ENCODE data around the gene ALOX5. TPM values are rescaled to one million over a fixed set of nuclear protein-coding genes. Genes with fewer than 3 reads are reported as not detected.

Gene ALOX5
- total and polyA plus RNA-seq, 2 of the 4 experiments (the other 2 are of a cell fraction): not detected

DNA sequence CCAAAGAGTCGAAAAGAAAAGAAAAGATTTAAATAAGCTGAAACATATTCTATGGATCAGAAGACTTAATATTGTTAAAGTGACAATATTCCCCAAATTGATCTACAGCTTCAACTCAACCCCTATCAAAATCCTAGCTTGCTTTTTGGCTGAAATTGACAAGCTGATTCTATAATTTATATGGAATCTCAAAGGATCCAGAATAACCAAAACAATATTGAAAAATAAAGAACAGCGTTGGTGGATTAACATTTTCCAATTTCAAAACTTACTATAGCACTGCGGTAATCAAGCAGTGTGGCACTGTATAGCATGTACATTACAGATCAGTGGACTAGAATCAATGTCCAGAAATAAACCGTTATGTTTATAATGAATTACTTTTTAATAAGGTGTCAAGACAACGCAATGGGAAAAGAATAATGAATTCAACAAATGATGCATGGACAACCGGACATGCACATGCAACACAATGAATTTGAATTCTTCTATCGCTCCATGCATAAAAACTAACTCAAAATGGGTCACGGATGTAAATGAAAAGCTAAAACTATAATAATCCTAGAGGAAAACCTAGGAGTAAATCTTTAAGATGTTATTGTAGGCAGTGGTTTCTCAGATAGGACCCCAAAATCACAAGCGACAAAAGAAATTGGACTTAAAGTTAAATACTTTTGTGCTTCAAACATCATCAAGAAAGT lies 1.6 kb upstream of the ALOX5 start:
- H2BK20ac ChIP-seq (ENCODE audit: low read depth, low read length): no peak overlapping the region
- no CpG with 5 or more reads among the region's 9 CpGs for WGBS, 2 experiments (ENCODE audit: extremely low coverage in 2 of 2, insufficient read length in 1 of 2)
- H3K56ac ChIP-seq (ENCODE audit: extremely low read depth, insufficient read depth, low read length): no peak overlapping the region
- no peak overlapping the region for H2AFZ ChIP-seq (replicated peaks; ENCODE audit: low read length, poor library complexity)
- TF ChIP-seq RAD21 (IDR thresholded peaks at IDR 0.05; ENCODE audit: low read length) (no peak), NFE2L2 (IDR thresholded peaks at IDR 0.05; ENCODE audit: low read depth, low read length) (no peak), RFX5 (IDR thresholded peaks at IDR 0.05; ENCODE audit: low read depth, low read length) (no peak), CEBPB (IDR thresholded peaks at IDR 0.05; ENCODE audit: low read depth, low read length) (no peak), MXI1 (IDR thresholded peaks at IDR 0.05; ENCODE audit: borderline replicate concordance, low read depth, low read length) (no peak), SMC3 (IDR thresholded peaks at IDR 0.05; ENCODE audit: low read depth, low read length) (no peak), FOS (IDR thresholded peaks at IDR 0.05; ENCODE audit: low read depth, low read length) (no peak), POLR2A (IDR thresholded peaks at IDR 0.05; ENCODE audit: low read depth, low read length) (no peak), RCOR1 (IDR thresholded peaks at IDR 0.05; ENCODE audit: insufficient replicate concordance, low read length) (no peak), BHLHE40 (IDR thresholded peaks at IDR 0.05; ENCODE audit: low read depth, low read length) (no peak), CHD1 (IDR thresholded peaks at IDR 0.05; ENCODE audit: low read depth, low read length) (no peak), MAFK (IDR thresholded peaks at IDR 0.05; ENCODE audit: low read depth, low read length) (no peak), MAZ (IDR thresholded peaks at IDR 0.05; ENCODE audit: borderline replicate concordance, low read depth, low read length) (no peak)
- TF ChIP-seq, protein P1, sequence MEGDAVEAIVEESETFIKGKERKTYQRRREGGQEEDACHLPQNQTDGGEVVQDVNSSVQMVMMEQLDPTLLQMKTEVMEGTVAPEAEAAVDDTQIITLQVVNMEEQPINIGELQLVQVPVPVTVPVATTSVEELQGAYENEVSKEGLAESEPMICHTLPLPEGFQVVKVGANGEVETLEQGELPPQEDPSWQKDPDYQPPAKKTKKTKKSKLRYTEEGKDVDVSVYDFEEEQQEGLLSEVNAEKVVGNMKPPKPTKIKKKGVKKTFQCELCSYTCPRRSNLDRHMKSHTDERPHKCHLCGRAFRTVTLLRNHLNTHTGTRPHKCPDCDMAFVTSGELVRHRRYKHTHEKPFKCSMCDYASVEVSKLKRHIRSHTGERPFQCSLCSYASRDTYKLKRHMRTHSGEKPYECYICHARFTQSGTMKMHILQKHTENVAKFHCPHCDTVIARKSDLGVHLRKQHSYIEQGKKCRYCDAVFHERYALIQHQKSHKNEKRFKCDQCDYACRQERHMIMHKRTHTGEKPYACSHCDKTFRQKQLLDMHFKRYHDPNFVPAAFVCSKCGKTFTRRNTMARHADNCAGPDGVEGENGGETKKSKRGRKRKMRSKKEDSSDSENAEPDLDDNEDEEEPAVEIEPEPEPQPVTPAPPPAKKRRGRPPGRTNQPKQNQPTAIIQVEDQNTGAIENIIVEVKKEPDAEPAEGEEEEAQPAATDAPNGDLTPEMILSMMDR (conservative IDR thresholded peaks at IDR 0.05; ENCODE audit: low read depth, low read length): no peak
- TF ChIP-seq, protein P2, sequence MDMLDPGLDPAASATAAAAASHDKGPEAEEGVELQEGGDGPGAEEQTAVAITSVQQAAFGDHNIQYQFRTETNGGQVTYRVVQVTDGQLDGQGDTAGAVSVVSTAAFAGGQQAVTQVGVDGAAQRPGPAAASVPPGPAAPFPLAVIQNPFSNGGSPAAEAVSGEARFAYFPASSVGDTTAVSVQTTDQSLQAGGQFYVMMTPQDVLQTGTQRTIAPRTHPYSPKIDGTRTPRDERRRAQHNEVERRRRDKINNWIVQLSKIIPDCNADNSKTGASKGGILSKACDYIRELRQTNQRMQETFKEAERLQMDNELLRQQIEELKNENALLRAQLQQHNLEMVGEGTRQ (IDR thresholded peaks at IDR 0.05; ENCODE audit: low read depth, low read length): no peak
- TF ChIP-seq, protein P3, sequence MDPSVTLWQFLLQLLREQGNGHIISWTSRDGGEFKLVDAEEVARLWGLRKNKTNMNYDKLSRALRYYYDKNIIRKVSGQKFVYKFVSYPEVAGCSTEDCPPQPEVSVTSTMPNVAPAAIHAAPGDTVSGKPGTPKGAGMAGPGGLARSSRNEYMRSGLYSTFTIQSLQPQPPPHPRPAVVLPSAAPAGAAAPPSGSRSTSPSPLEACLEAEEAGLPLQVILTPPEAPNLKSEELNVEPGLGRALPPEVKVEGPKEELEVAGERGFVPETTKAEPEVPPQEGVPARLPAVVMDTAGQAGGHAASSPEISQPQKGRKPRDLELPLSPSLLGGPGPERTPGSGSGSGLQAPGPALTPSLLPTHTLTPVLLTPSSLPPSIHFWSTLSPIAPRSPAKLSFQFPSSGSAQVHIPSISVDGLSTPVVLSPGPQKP (IDR thresholded peaks at IDR 0.05; ENCODE audit: borderline replicate concordance, low read depth, low read length): no peak
- POLR2A ChIA-PET (ENCODE audit: unreplicated experiment): no interaction called here
- H2AK5ac ChIP-seq (ENCODE audit: low read depth, low read length): no peak overlapping the region
- H4K20me1 ChIP-seq (ENCODE audit: insufficient read depth, low read length): no peaks in the 10 kb centered on the region
- H3K4ac ChIP-seq (ENCODE audit: low read depth, low read length): no peak overlapping the region
- no peak overlapping the region for H3K27ac ChIP-seq (ENCODE audit: insufficient read depth, low read length)
- in situ Hi-C loops (cut with MboI; ENCODE audit: low sequenced_read_pairs): no loop called here
- H3K27me3 ChIP-seq (ENCODE audit: control insufficient read depth, insufficient read depth, low read length): peaks cover 32% of the 10 kb centered on the region
- no peaks in the 10 kb centered on the region for H3K9me3 ChIP-seq (ENCODE audit: control insufficient read depth, insufficient read depth, low read length)
- no peak overlapping the region for H2AK9ac ChIP-seq (replicated peaks; ENCODE audit: low read depth, low read length, poor library complexity)
- intact Hi-C loops (cut with micrococcal nuclease): no loop called here
- H3K4me3 ChIP-seq (ENCODE audit: insufficient read depth, low read depth, low read length): no peak overlapping the region
- no peak overlapping the region for H2BK5ac ChIP-seq (ENCODE audit: low read depth, low read length, poor library complexity, severe bottlenecking)
- no peaks in the 10 kb centered on the region for H3K79me1 ChIP-seq (ENCODE audit: low read depth in 1 of 2, low read length in 2 of 2)
- H3K4me2 ChIP-seq (ENCODE audit: low read depth, low read length): no peak overlapping the region
- dilution Hi-C loops (cut with HindIII; ENCODE audit: low sequenced_read_pairs, unreplicated experiment): no loop called here
- H3K9ac ChIP-seq (ENCODE audit: low read depth, low read length): no peak overlapping the region
- CTCF ChIA-PET: no interaction called here
- no peak overlapping the region for H3K14ac ChIP-seq (replicated peaks; ENCODE audit: low read depth, low read length)
- no peaks in the 10 kb centered on the region for H3K36me3 ChIP-seq (ENCODE audit: control insufficient read depth, insufficient read depth, low read length)
- no peak overlapping the region for H2BK120ac ChIP-seq (ENCODE audit: low read depth, low read length)
- BruUV-seq (replicated peaks): no TSS peak
- H4K5ac ChIP-seq (ENCODE audit: low read depth, low read length): no peak overlapping the region
- H2BK15ac ChIP-seq (ENCODE audit: low read depth, low read length): no peak overlapping the region
- H3K23ac ChIP-seq (ENCODE audit: low read depth, low read length): no peak overlapping the region
- H3K18ac ChIP-seq (ENCODE audit: low read depth, low read length): no peak overlapping the region
- H4K91ac ChIP-seq (ENCODE audit: insufficient read depth, low read depth, low read length): no peak overlapping the region
- H3K4me1 ChIP-seq (ENCODE audit: control insufficient read depth, insufficient read depth, low read length): no peaks in the 10 kb centered on the region
- ATAC-seq (ENCODE audit: low read depth) (no peak), DNase-seq (no peak)
- H3K9me1 ChIP-seq (ENCODE audit: insufficient read depth, low read length): no peaks in the 10 kb centered on the region
- no peak overlapping the region for H4K8ac ChIP-seq (ENCODE audit: low read depth in 2 of 2, low read length in 2 of 2)

Measured in IMR-90 (cell line).